Stimulated activated CD4-positive, alpha-beta T cell treated with anti-CD3 and anti-CD28 coated beads, Interleukin-12 subunit alpha, Interleukin-12 subunit beta, amount 100 ng/mL, for 4 hours (primary cell): ENCODE results near the gene MAP7D3.
"Not testable (repeated sequence)": the region's sequence is repeated elsewhere in the genome, so short reads cannot be mapped to it uniquely, and the experiment has no call there.

Experiments used
- DNase-seq: peaks from one replicate; pipeline ENCODE4 v3.0.0-alpha.2; 2020

Gene MAP7D3

GRCh38 chrX:136171420-136171819, 79.8 kb downstream of the MAP7D3 start:
- no peak for DNase-seq

- no peak for DNase-seq
Measured at GRCh38 chrX:136170139-136170800, 80.9 kb downstream of the MAP7D3 start.

GRCh38 chrX:136168929-136169735, 82.1 kb downstream of the MAP7D3 start:
- DNase-seq: no peak

GRCh38 chrX:136167989-136168388, 83.2 kb downstream of the MAP7D3 start:
- DNase-seq: not testable (repeated sequence)

GRCh38 chrX:136166221-136166855, 84.9 kb downstream of the MAP7D3 start:
- DNase-seq: no peak

- DNase-seq: no peak
Measured at GRCh38 chrX:136165406-136165805, 85.8 kb downstream of the MAP7D3 start.

- no peak for DNase-seq
Measured at GRCh38 chrX:136163689-136164088, 87.5 kb downstream of the MAP7D3 start.
